ENCODE data around the gene ZC3H11A.
"Not testable (repeated sequence)": the region's sequence is repeated elsewhere in the genome, so short reads cannot be mapped to it uniquely, and the experiment has no call there.

ZC3H11A gene

GRCh38 chr1:203795441-203796235 lies at the start of gene ZC3H11A, which contains the start of gene ZBED6:
TSS of gene ZC3H11A (plus strand) at chr1:203795623. CDS start at chr1:203817071, 21,448 bp downstream.
TSS of gene ZBED6 (plus strand) at chr1:203795623. CDS start at chr1:203797523, 1,900 bp downstream.
- DNase-seq, result peak; percentile 96

- no peak for DNase-seq
These were observed 49.1 kb upstream of the ZC3H11A start for GRCh38 chr1:203746281-203746680.

DNA sequence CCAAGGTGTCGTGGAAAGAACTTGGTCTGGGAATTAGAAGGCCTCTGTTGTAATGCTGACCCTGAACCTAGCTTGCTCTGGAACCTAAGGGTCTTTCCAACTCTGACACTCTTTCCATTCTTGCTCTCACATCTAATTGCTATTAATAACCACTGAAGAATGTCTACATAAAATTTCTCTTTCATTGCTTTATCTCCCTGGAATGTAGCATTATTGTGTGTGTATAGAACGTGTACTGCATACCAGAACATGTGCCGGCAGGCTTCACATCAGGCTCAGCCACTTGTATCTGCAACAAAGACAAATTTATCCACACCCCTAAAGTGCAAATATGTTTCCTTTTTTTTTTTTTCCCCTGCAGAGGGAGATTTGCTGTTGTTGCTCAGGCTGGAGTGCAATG lies 44.4 kb upstream of the ZC3H11A start:
- no peak for DNase-seq

DNA sequence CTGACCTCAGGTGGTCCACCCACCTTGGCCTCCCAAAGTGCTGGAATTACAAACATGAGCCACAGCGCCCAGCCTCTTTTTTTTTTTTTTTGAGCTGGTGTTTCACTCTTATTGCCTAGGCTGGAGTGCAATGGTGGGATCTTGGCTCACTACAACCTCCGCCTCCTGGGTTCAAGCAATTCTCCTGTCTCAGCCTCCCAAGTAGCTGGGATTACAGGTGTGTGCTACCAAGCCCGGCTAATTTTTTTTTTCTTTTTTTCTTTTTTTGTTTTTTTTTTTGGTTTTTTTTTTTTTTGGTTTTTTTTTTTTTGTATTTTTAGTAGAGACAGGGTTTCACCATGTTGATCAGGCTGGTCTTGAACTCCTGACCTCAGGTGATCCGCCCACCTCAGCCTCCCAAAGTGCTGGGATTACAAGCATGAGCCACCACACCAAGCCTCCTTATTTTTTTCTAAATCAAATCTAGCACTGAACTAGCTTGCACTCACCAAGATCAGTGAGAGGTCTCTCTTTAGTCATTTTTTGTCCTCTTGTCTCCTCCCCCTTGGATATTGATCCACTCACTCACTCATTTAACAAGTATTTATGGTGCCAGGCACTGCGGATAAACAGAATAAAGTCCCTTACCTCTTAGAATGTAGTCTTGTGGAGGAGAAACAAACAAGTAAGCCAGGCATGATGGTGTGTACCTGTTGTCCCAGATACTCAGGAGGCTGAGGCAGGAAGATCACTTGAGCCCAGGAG lies 43.6 kb upstream of the ZC3H11A start:
- not testable (repeated sequence) for DNase-seq

GRCh38 chr1:203754455-203754864 lies 41.0 kb upstream of the ZC3H11A start:
- no peak for DNase-seq

GRCh38 chr1:203756036-203756435 lies 39.4 kb upstream of the ZC3H11A start:
- no peak for DNase-seq

GRCh38 chr1:203758749-203759148 lies 36.7 kb upstream of the ZC3H11A start:
- DNase-seq, result not testable (repeated sequence)

- DNase-seq, result no peak
These were observed 34.9 kb upstream of the ZC3H11A start for GRCh38 chr1:203760506-203760905.

DNA sequence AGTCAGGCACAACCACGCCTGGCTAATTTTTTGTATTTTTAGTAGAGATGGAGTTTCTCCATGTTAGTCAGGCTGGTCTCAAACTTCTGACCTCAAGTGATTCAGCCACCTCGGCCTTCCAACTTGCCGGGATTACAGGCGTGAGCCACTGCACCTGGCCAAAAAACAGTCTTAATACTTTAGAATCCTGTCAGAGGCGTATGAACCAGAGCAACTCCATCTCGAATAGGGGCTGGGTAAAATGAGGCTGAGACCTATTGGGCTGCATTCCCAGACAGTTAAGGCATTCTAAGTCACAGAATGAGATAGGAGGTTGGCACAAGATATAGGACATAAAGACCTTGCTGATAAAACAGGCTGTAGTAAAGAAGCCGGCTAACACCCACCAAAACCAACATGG lies 33.5 kb upstream of the ZC3H11A start:
- not testable (repeated sequence) for DNase-seq

- DNase-seq, result no peak
These were observed 31.9 kb upstream of the ZC3H11A start for GRCh38 chr1:203763505-203763904.

- DNase-seq, result no peak
These were observed 31.1 kb upstream of the ZC3H11A start for GRCh38 chr1:203764105-203765028.

- DNase-seq, result no peak
These were observed 30.2 kb upstream of the ZC3H11A start, which contains the start of gene LAX1 for GRCh38 chr1:203765029-203765837. TSS of gene LAX1 (plus strand) at chr1:203765183. CDS start at chr1:203765566, 383 bp downstream.

DNA sequence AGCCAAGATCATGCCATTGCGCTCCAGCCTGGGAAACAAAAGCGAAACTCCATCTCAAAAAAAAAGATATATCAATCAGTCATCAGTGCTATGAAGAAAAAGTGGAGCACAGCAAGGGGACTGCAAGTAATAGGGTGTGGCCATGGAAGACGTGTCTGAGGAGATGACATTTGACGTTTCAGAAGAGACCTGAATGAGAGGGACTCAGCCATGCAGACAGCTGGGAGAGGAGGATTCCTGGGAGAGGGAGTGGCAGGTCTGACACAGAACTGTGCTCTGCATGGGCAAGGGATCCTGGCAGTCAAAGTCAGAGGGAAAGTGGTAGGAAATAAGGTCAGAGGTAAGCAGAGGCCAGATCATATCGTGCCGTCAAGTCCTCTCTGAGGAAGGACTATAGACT lies 27.2 kb upstream of the ZC3H11A start:
- no peak for DNase-seq

DNA sequence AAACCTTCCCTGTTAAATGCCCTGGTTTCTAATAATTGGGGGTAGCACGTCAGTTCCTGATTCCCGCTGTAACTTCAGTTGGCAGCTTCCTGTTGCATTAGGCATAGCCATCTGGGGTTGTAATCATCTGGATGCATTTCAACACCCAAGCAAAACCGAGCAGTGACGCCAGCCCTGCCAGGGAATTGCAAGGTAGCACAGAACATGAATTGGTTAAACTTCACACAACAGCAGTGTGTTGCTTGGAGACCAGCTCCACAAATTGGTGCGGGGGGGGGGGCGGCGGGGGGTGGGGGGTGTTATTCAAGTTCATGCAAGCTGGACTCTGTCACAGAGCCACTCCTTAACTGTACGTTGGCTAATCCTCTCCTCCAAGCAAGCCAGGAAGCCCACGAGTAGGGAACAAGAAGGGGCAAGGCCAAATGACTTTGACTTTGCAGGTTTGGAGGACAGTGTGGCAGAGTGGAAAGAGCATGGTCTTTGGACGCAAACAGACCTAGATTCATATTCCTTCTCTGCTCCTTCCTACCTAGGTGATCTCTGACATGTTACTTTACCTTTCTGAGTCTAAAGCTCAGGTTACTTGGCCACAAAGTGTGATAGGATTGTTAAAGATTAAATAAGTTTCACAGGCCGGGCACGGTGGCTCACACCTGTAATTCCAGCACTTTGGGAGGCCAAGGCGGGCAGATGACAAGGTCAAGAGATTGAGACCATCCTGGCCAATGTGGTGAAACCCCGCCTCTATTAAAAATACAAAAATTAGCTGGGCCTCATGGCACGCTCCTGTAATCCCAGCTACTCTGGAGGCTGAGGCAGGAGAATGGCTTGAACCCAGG lies 25.7 kb upstream of the ZC3H11A start:
- DNase-seq, result peak; percentile 37

GRCh38 chr1:203771901-203772301 lies 23.5 kb upstream of the ZC3H11A start:
- DNase-seq, result no peak

DNA sequence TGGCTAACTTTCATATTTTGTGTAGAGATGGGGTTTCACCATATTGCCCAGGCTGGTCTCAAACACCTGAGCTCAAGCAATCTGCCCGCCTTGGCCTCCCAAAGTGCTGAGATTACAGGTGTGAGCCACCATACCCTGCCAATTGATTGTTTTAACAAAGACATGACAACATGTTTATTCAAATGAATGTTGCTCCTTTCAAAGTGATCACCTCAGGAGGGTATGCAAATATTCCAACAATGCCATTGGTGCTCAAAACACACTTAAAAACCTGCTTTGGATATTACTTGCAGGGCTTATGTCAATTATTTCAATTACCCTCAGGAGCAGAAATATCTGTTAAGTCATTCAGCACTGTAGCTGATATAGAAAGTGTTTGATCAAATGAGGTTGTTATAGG lies 22.6 kb upstream of the ZC3H11A start:
- no peak for DNase-seq

DNA sequence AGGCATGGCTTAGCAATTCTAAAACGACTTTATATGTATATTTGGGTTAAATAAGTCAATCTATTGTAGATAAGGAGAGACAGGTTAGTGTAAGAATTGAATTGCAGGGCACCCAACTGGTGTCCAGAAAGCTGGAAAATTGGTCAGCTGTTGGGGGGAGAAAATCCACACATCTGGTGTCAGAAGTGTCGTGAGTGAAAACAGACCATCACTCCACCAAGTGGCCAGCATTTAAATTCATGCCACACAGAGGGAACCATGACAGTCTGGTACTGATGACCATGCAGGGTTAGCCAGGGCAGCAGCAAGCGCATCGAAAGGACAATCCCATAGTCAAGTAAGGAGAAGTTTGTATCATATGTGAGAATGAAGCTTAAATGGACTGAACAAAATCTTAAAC lies 18.8 kb upstream of the ZC3H11A start:
- no peak for DNase-seq

DNA sequence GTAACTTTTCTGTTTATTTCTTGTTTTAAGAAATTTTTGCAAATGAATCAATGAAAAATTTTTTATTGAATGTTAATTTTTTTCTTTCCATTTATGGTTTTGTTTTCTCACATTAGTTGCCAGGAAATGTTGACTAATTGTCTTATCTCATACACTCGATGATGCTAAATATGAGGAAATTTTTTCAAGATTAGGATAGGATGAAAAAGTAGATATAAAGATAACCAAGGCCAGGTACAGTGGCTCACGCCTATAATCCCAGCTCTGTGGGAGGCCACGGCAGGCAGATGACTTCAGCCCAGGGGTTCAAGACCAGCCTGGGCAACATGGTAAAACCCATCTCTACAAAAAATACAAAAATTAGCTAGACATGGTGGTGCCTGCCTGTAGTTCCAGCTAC lies 17.8 kb upstream of the ZC3H11A start:
- DNase-seq, result no peak

- no peak for DNase-seq
These were observed 17.3 kb upstream of the ZC3H11A start for GRCh38 chr1:203778146-203778545.

DNA sequence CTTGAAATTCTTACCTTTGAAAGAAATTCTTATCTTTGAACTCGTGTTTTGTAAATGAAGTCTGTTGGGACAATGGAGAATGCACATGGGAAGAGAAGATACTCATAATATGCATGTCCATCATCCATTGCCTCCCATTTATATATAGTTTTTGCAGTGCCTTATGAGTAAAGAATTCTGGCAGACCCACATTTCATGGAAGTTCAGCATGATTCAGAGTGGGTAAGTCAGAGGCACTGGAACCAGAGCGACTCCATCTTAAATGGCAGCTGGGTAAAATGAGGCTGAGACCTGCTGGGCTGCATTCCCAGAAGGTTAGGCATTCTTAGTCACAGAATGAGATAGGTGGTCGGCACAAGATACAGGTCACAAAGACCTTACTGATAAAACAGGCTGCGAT lies 16.6 kb upstream of the ZC3H11A start:
- DNase-seq, result no peak

DNA sequence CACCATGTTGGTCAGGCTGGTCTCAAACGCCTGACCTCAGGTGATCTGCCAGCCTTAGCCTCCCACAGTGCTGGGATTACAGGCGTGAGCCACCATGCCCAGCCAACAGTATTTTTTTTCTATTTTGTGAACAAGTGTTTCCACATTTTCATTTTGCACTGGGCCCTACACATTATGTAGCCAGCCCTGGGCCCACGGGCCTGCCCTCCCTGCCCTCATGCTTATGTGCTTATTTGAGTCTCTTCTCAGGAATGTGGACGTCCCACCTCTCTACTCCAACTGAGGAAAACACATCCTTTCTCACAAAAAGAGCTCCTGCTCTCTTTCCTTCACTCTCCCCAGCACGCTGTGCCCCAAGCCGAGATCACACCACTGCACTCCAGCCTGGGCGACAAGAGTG lies 13.5 kb upstream of the ZC3H11A start:
- no peak for DNase-seq
